Measurements from ENCODE around the gene ITGA3.

The ITGA3 gene

GRCh38 chr17:50026837-50027171 lies 29.1 kb upstream of the ITGA3 start:
- in situ Hi-C loops (cut with HindIII; ENCODE audit: low sequenced_read_pairs), result no loop called here

DNA sequence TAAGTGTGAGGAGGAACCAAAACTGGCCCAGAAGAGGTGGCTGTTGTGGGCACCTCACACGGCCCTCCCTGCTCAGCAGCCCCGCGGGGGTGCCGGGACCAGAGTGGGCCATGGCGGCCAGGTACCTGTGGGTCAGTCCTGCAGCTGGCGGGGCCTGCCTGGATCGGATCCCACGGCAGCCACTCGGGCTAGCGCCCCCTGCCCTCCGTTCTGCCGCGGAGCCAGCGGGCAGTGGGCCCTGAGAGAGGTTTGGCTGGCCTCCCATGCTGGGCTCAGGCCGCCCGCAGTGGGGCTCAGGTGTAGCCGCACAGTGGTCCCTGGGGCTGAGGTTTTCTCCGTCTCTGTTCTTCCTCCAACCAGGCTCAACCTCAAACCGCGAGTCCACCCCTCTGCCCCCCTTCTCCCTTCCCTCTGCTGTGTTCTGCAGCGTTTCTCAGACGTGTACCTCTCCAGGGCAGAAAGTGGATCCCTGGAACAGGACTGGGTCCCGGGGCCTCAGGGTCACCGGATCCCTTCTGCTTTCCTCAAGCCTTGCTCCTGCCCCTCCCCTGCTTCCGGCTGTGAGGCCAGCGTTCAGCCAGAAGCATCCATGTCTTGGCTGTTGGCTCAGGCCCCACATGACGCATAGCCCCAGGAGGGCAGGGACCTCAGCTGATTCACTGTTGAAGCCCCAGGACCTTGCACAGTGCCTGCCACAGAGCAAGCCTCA lies 28.6 kb upstream of the ITGA3 start:
- peak; percentile 96 for DNase-seq (ENCODE audit: low read depth, low spot score)
- peak overlapping the region; percentile 4 for H3K4me3 ChIP-seq (ENCODE audit: low read depth, low read length)
- in situ Hi-C loops (cut with HindIII; ENCODE audit: low sequenced_read_pairs), result no loop called here
- TF ChIP-seq, protein P1, sequence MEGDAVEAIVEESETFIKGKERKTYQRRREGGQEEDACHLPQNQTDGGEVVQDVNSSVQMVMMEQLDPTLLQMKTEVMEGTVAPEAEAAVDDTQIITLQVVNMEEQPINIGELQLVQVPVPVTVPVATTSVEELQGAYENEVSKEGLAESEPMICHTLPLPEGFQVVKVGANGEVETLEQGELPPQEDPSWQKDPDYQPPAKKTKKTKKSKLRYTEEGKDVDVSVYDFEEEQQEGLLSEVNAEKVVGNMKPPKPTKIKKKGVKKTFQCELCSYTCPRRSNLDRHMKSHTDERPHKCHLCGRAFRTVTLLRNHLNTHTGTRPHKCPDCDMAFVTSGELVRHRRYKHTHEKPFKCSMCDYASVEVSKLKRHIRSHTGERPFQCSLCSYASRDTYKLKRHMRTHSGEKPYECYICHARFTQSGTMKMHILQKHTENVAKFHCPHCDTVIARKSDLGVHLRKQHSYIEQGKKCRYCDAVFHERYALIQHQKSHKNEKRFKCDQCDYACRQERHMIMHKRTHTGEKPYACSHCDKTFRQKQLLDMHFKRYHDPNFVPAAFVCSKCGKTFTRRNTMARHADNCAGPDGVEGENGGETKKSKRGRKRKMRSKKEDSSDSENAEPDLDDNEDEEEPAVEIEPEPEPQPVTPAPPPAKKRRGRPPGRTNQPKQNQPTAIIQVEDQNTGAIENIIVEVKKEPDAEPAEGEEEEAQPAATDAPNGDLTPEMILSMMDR (IDR thresholded peaks at IDR 0.05; ENCODE audit: low read depth, low read length), result peak; percentile 29

More at GRCh38 chr17:50026837-50027171, 29.1 kb upstream of the ITGA3 start:
- TF ChIP-seq, protein P1 (IDR thresholded peaks at IDR 0.05; ENCODE audit: low read depth, low read length), result peak; percentile 96
- H3K4me3 ChIP-seq (ENCODE audit: low read depth, low read length), result peak overlapping the region; percentile 4
- DNase-seq (ENCODE audit: low read depth, low spot score), result peak; percentile 77

DNA sequence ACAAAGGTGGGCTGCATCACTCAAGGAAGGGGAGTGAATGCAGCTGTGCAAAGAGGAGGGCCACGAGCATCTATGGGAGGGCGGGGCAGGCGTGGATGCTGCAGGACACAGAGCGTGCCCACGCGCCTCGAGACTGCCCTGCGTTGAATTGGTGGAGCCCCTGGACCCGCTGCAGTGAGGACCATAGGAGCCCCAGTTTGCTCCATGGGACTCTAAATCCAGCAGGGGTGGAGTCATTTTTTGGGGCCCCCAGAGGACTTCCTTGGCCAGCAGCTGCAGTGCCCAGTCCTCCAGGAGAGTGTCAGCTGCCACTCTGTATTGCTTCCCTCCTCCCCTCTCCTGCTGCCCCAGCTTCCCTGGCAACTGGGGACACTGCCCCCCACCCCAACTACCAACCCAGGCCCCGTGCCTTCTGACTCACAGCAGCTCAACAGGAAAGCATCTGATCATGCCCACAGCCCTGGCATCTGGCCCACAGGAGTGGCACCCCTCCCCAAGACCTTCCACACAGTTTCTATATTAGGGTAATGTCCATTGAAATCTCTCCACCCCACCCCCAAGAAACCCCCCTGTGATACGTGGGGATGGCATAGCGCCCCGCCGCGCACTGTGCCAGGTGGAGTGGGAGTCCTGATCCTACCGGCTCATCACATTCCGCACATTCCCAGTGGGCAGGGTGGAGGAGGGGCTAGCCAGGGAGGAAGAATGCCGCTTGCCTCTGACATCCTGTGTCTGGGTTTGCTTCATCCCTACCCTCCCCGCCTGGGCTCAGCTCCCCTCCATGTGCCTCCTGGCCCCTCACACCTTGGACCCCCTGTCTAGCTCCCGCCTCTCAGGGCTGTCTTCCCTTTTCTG lies 27.8 kb upstream of the ITGA3 start:
- in situ Hi-C loops (cut with HindIII; ENCODE audit: low sequenced_read_pairs), result no loop called here
- DNase-seq (ENCODE audit: low read depth, low spot score), result peak; percentile 61
- TF ChIP-seq, protein P1 (IDR thresholded peaks at IDR 0.05; ENCODE audit: low read depth, low read length), result no peak
- no peak overlapping the region for H3K4me3 ChIP-seq (ENCODE audit: low read depth, low read length)

DNA sequence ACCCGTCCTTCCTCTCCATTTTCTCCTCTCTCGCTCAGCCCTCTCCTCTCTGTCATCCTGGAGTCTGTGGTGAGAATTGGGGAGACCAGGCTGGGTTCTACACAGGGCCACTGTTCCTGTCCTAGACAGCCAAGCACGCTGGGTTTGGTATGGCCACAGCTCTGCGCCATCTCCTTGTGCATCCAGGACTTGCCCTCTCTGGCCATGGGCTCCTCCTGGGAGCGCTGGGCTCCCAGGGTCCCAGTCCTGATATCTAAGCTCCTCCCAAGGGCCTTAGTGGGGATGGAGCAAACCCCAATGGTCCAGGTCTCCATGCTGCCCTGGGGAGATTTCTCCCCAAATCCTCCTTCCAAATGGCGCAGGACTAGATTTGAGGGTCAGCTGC lies 27.2 kb upstream of the ITGA3 start:
- in situ Hi-C loops (cut with HindIII; ENCODE audit: low sequenced_read_pairs), result no loop called here
- no peak overlapping the region for H3K4me3 ChIP-seq (ENCODE audit: low read depth, low read length)
- DNase-seq (ENCODE audit: low read depth, low spot score), result no peak
- TF ChIP-seq, protein P1 (IDR thresholded peaks at IDR 0.05; ENCODE audit: low read depth, low read length), result no peak

DNA sequence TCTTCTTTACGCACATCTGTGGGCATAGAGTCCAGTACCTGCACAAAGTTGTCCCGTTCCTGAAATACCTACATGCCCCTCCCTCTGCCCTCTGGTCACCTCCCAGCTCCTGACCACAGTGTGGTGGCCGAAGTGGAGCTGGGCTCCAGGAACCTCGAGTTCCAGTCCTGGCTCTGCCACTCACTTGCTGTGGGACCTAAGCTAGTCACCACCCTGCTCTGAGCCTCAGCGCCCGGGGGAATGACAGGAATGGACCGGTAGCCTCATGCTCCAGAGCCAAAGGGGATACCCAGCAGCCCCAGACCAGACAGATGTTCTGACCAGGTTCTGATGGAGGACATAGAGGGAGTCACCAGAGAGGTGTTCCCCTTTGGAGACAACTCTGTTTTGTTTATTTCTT lies 26.7 kb upstream of the ITGA3 start:
- in situ Hi-C loops (cut with HindIII; ENCODE audit: low sequenced_read_pairs), result no loop called here
- TF ChIP-seq, protein P1 (IDR thresholded peaks at IDR 0.05; ENCODE audit: low read depth, low read length), result no peak
- H3K4me3 ChIP-seq (ENCODE audit: low read depth, low read length), result no peak overlapping the region
- no peak for DNase-seq (ENCODE audit: low read depth, low spot score)

- H3K4me3 ChIP-seq (ENCODE audit: low read depth, low read length), result no peak overlapping the region
- in situ Hi-C loops (cut with HindIII; ENCODE audit: low sequenced_read_pairs), result no loop called here
- DNase-seq (ENCODE audit: low read depth, low spot score), result no peak
- TF ChIP-seq, protein P1 (IDR thresholded peaks at IDR 0.05; ENCODE audit: low read depth, low read length), result no peak
Measured at GRCh38 chr17:50033316-50033715, 22.6 kb upstream of the ITGA3 start.

All from astrocyte of the spinal cord (primary cell).